ENCODE measurements around the gene KLK15. TPM values are rescaled to one million over a fixed set of nuclear protein-coding genes. Genes with fewer than 3 reads are reported as not detected.

The KLK15 gene
- total and polyA plus RNA-seq, 2 donors (not counting 3 experiments of a cell fraction or from before 2014, with no cell fraction given) = not detected

DNA sequence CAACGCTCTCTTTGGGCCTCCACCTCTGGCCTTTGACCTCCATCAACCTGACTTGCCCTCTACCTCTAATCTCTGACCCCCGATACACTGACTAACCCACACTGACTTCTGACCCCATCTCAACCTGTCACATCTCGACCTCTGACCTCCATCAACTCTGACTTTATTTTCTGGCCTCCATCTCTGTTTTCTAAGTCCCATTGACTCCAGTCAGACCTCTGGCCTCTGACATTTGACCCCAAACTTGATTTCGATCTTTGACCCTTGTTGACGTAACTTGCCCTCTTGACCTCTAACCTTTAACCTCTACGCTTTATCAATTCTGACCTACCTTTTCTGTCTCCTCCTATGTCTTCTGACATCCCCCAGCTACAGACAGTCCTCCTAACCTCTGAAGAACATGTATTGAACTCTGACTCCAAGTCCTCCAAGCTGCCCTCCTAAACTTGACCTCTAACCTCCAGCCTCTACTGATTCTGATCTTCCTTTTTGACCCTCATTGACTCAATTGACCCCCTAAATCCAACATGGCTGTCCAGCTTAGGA lies 42.4 kb downstream of the KLK15 start:
- H3K9me3 ChIP-seq (replicated peaks; ENCODE audit: control insufficient read depth, insufficient read depth, low read length) = no peaks in the 10 kb centered on the region
- BruUV-seq (replicated peaks) = no TSS peak
- H4K20me1 ChIP-seq (replicated peaks; ENCODE audit: control insufficient read depth, extremely low read depth, insufficient read depth, low read length) = no peaks in the 10 kb centered on the region
- H3K27me3 ChIP-seq (ENCODE audit: control insufficient read depth in 2 of 2, insufficient read depth in 2 of 2, low read length in 2 of 2) = no peaks in the 10 kb centered on the region
- ChIA-PET POLR2A (no interaction called here), CTCF (interaction anchor here (1.4 kb wide), 1 partner anchor 67 kb away, joined by 3 read pairs; no protein-coding TSS in a partner anchor)
- no peak overlapping the region for H3K9ac ChIP-seq (replicated peaks; ENCODE audit: extremely low read depth, insufficient read depth, low read length)
- H3K79me2 ChIP-seq (ENCODE audit: control insufficient read depth, insufficient read depth, low read length) = no peaks in the 10 kb centered on the region
- H3K9me1 ChIP-seq (replicated peaks; ENCODE audit: control insufficient read depth, extremely low read depth, insufficient read depth, low read length) = no peaks in the 10 kb centered on the region
- no peaks in the 10 kb centered on the region for H3K4me1 ChIP-seq (ENCODE audit: control insufficient read depth, extremely low read depth, insufficient read depth, low read length)
- H3K36me3 ChIP-seq (ENCODE audit: control insufficient read depth in 2 of 2, extremely low read depth in 1 of 2, insufficient read depth in 2 of 2, low read length in 2 of 2) = peaks cover 0 to 2% of the 10 kb centered on the region in 2 experiments
- dilution Hi-C loops (cut with MboI; ENCODE audit: extremely low pct_ligation_motif_present, low sequenced_read_pairs) (no loop called here), intact Hi-C loops (cut with micrococcal nuclease) (no loop called here)
- DNase-seq (ENCODE audit: low read depth, low spot score) = no peak
- no peak overlapping the region for H3K27ac ChIP-seq (ENCODE audit: insufficient read depth, low read depth, low read length)
- no peak overlapping the region for H3K4me3 ChIP-seq (replicated peaks in 1 of 3; ENCODE audit: insufficient read depth in 1 of 3, low read depth in 1 of 3, low read length in 3 of 3)
- no peak overlapping the region for H3K4me2 ChIP-seq (ENCODE audit: insufficient read depth, low read length)
- no peak for TF ChIP-seq POLR2A (IDR thresholded peaks at IDR 0.05; ENCODE audit: low read depth, low read length)
- TF ChIP-seq FOS (IDR thresholded peaks at IDR 0.05; ENCODE audit: borderline replicate concordance, insufficient read depth, low read length) = no peak
- no peak for TF ChIP-seq CTCF (IDR thresholded peaks at IDR 0.05; ENCODE audit: extremely low read depth in 1 of 2, insufficient read depth in 1 of 2, low read depth in 1 of 2, low read length in 2 of 2)
- no peak for TF ChIP-seq MYC (IDR thresholded peaks at IDR 0.05; ENCODE audit: low read depth, low read length)
- no peak for TF ChIP-seq EZH2 (IDR thresholded peaks at IDR 0.05; ENCODE audit: borderline replicate concordance, low read depth, low read length, severe bottlenecking)
- no peak for TF ChIP-seq POLR2AphosphoS5 (IDR thresholded peaks at IDR 0.05; ENCODE audit: insufficient read depth, low read depth, low read length)
- TF ChIP-seq GATA2 (IDR thresholded peaks at IDR 0.05; ENCODE audit: insufficient read depth, insufficient read length, low read depth, low read length) = no peak
- TF ChIP-seq JUN (IDR thresholded peaks at IDR 0.05; ENCODE audit: borderline replicate concordance, insufficient read depth, insufficient read length, low read depth) = no peak
- TF ChIP-seq, protein P1, sequence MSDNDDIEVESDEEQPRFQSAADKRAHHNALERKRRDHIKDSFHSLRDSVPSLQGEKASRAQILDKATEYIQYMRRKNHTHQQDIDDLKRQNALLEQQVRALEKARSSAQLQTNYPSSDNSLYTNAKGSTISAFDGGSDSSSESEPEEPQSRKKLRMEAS (IDR thresholded peaks at IDR 0.05; ENCODE audit: insufficient read depth, insufficient read length) = no peak
- FAIRE-seq = no peak
- H2AFZ ChIP-seq (ENCODE audit: low read depth, low read length) = no peak overlapping the region

Data from endothelial cell of umbilical vein (primary cell).